Epithelial cell of umbilical artery (primary cell): Measurements from ENCODE around the gene TSACC. TPM values are rescaled to one million over a fixed set of nuclear protein-coding genes. Genes with fewer than 3 reads are reported as not detected.

ENCODE experiments used
- total RNA-seq: library from RNA; depleted of rRNA; stranded (reverse); fragments of >200 nt; gene quantifications from 2 replicates; pipeline ENCODE4 v1.2.3, GENCODE V29; 2014

TSACC gene
- not detected in 2 replicates for total RNA-seq

GRCh38 chr1:156338180-156338976 is at the start of gene TSACC, which contains the start of gene CCT3:
TSS of gene TSACC (plus strand) at chr1:156338526. CDS start at chr1:156339758, 1,232 bp downstream.
TSS of gene CCT3 (minus strand) at chr1:156338292. CDS start at chr1:156338184, 108 bp downstream.

DNA sequence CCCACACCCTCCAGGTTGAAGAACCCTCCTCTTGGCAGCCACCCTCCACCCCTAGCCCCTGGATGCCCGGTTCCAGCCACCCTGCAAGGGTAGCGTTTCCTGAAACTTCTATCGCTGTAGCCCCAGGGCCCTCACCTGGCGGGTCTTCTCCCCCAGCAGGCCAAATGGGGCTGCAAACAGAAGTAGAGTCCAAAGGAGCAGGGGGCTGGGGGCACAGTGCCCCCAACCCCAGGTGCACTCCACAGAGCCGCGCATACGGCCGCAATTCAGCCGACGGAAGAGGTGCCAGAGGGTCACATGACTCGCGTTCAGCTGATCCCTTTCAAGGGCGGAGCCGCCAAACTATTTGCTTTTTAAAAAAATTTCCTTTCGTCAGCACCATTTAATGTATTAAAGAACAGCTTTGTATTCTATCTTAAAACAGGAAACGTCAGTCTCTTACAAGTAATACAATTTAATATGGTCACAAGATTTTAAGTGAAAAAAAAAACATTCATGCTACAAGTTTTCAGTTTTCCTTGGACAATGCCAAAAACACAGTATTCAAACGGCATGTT is 42.9 kb upstream of the TSACC start, which contains the start of gene GLMP:
Gene GLMP (minus strand): TSS at position 289 of the 557 bp plus-strand sequence. CDS start 34 bp downstream, at position 255.

DNA sequence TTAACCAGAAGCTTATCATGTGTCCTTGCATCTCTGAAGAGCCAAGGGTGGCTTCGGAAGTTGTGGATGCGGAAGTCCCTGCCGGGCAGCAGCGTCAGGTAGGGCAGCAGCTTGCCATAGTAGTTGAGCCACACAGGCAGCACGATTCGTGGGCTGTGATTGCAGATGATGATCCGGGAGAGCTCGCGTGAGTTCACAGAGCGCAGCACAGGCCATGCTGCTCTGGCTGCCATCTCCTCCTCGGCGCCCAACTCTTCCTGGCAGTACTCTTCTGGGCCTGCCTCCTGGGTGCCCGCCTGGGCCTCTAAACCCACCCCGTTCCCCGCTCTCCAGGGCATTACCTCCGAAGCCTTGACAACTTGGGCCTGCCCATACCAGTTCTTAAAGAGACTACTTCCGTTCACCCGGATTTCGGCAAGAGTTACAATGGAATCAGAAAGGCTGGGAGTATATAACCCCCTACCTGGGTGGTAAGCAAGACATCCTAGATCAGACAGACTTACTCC is 39.4 kb upstream of the TSACC start, which contains the start of gene VHLL:
Gene VHLL (minus strand): TSS at position 456 of the 506 bp plus-strand sequence. CDS start 118 bp downstream, at position 338.

GRCh38 chr1:156368889-156369684 is 30.8 kb downstream of the TSACC start, which contains the start of gene RHBG:
TSS of gene RHBG (plus strand) at chr1:156369211. CDS start at chr1:156369250, 39 bp downstream.

Other genes starting within 250 kb of the TSACC start
- gene LMNA, start 223.8 kb upstream of the TSACC start, total RNA-seq = 758 and 890 TPM in 2 replicates
- 0.65 and 1.8 TPM in 2 replicates for gene SEMA4A, start 184.9 kb upstream of the TSACC start, total RNA-seq
- gene SLC25A44, start 144.4 kb upstream of the TSACC start, total RNA-seq = 9.9 and 12.3 TPM in 2 replicates
- 61.1 and 68.4 TPM in 2 replicates for gene PMF1, start 125.5 kb upstream of the TSACC start, total RNA-seq
- gene BGLAP, start 96.3 kb upstream of the TSACC start, total RNA-seq = 0.61 and 0.65 TPM in 2 replicates
- under 0.01 and 0.15 TPM in 2 replicates for gene PAQR6, start 90.5 kb upstream of the TSACC start, total RNA-seq
- gene SMG5, start 55.7 kb upstream of the TSACC start, total RNA-seq = 38.0 and 73.6 TPM in 2 replicates
- gene TMEM79, start 54.2 kb upstream of the TSACC start, total RNA-seq = under 0.01 and 0.91 TPM in 2 replicates
- gene GLMP, start 42.8 kb upstream of the TSACC start, total RNA-seq = 35.1 and 35.7 TPM in 2 replicates
- not detected in 2 replicates for gene VHLL, start 39.2 kb upstream of the TSACC start, total RNA-seq
- 818 and 828 TPM in 2 replicates for gene CCT3, start 234 bp upstream of the TSACC start, total RNA-seq
- not detected in 2 replicates for gene RHBG, start 30.7 kb downstream of the TSACC start, total RNA-seq
- gene MEF2D, start 162.2 kb downstream of the TSACC start, total RNA-seq = 2.7 and 3.9 TPM in 2 replicates
- gene IQGAP3, start 234.0 kb downstream of the TSACC start, total RNA-seq = 16.6 and 17.2 TPM in 2 replicates
- gene TTC24, start 241.2 kb downstream of the TSACC start, total RNA-seq = not detected in 2 replicates